Astrocyte (in vitro differentiated cells and primary cell): ENCODE data around the gene PPT1. TPM values are rescaled to one million over a fixed set of nuclear protein-coding genes. Genes with fewer than 3 reads are reported as not detected.
"Not testable (repeated sequence)": the region's sequence is repeated elsewhere in the genome, so short reads cannot be mapped to it uniquely, and the experiment has no call there.

Experiments
- DNase-seq: peaks from one replicate; pipeline ENCODE4 v3.0.0-alpha.2; 2010; ENCODE audit warnings: low read depth
- FAIRE-seq: peaks from 2 replicates; lab custom pipeline; 2011; peaks lifted over from hg19 to GRCh38; lab: Jason Lieb, UNC
- H2AFZ ChIP-seq: 2 replicates; pipeline ENCODE4 v1.6.0; 2012; ENCODE audit warnings: low read depth, low read length, inconsistent platforms
- H3K27ac ChIP-seq: 2 replicates; pipeline ENCODE4 v1.5.1; 2011; ENCODE audit warnings: low read depth, low read length, inconsistent platforms
- H3K27me3 ChIP-seq: 2 replicates; pipeline ENCODE4 v1.6.0; 2011; ENCODE audit warnings: low read length, inconsistent platforms; ENCODE audit not compliant: insufficient read depth
- H3K36me3 ChIP-seq: 2 replicates; pipeline ENCODE4 v1.5.1; 2011; ENCODE audit warnings: low read length, inconsistent platforms; ENCODE audit not compliant: insufficient read depth
- H3K4me1 ChIP-seq: 2 replicates; pipeline ENCODE4 v1.5.1; 2011; ENCODE audit warnings: low read length, inconsistent platforms; ENCODE audit not compliant: insufficient read depth
- H3K4me2 ChIP-seq: 2 replicates; pipeline ENCODE4 v1.6.0; 2012; ENCODE audit warnings: low read length, inconsistent platforms
- H3K4me3 ChIP-seq: 2 replicates; pipeline ENCODE4 v1.5.1; 2011; ENCODE audit warnings: low read depth, mild to moderate bottlenecking, low read length, inconsistent platforms; ENCODE audit not compliant: insufficient read depth
- H3K79me2 ChIP-seq: 2 replicates; pipeline ENCODE4 v1.6.0; 2012; ENCODE audit warnings: mild to moderate bottlenecking, low read length, inconsistent platforms; ENCODE audit not compliant: insufficient read depth
- H3K9ac ChIP-seq: 2 replicates; pipeline ENCODE4 v1.6.0; 2012; ENCODE audit warnings: mild to moderate bottlenecking, low read length, inconsistent platforms
- H3K9me3 ChIP-seq: 2 replicates; pipeline ENCODE4 v1.5.1; 2012; ENCODE audit warnings: low read depth, mild to moderate bottlenecking, low read length, inconsistent platforms; ENCODE audit not compliant: insufficient read depth
- H4K20me1 ChIP-seq: 2 replicates; pipeline ENCODE4 v1.6.0; 2012; ENCODE audit warnings: low read length, inconsistent platforms; ENCODE audit not compliant: insufficient read depth
- H3K27ac Mint-ChIP-seq: one replicate; pipeline ENCODE4 v1.8.0; 2021; ENCODE audit warnings: mild to moderate bottlenecking, mixed read lengths; ENCODE audit not compliant: unreplicated experiment
- H3K27me3 Mint-ChIP-seq: one replicate; pipeline ENCODE4 v1.8.0; 2021; ENCODE audit warnings: low read depth, mixed read lengths; ENCODE audit not compliant: unreplicated experiment
- H3K36me3 Mint-ChIP-seq: one replicate; pipeline ENCODE4 v1.8.0; 2021; ENCODE audit warnings: low read depth, mixed read lengths; ENCODE audit not compliant: unreplicated experiment
- H3K4me1 Mint-ChIP-seq: one replicate; pipeline ENCODE4 v1.8.0; 2021; ENCODE audit warnings: low read depth, mixed read lengths; ENCODE audit not compliant: unreplicated experiment
- H3K4me3 Mint-ChIP-seq: one replicate; pipeline ENCODE4 v1.8.0; 2021; ENCODE audit warnings: mild to moderate bottlenecking, moderate library complexity, mixed read lengths; ENCODE audit not compliant: unreplicated experiment
- H3K9me3 Mint-ChIP-seq: one replicate; pipeline ENCODE4 v1.8.0; 2021; ENCODE audit warnings: mild to moderate bottlenecking, mixed read lengths; ENCODE audit not compliant: unreplicated experiment
- CTCF ChIP-seq: IDR thresholded peaks from 2 replicates; pipeline ENCODE4 v1.5.1; 2011; ENCODE audit warnings: low read depth, mild to moderate bottlenecking, inconsistent platforms, low read length, moderate library complexity; ENCODE audit not compliant: insufficient read depth
- EZH2 ChIP-seq: IDR thresholded peaks from 2 replicates; pipeline ENCODE4 v1.6.1; 2012; ENCODE audit warnings: mild to moderate bottlenecking, low read length, inconsistent platforms; ENCODE audit not compliant: insufficient read depth
- total RNA-seq: library from RNA; stranded (reverse); gene quantifications from 2 replicates; pipeline ENCODE4 v1.2.1, GENCODE V29; 2021

PPT1 gene
- total RNA-seq, 1 donor from 2014 or later: 33.1 TPM

- Mint-ChIP-seq H3K36me3 (peaks cover 16% of the 10 kb centered on the region), H3K27me3 (no peaks in the 10 kb centered on the region), H3K27ac (peak overlapping the region; percentile 66), H3K4me1 (peaks cover 23% of the 10 kb centered on the region), H3K9me3 (no peaks in the 10 kb centered on the region), H3K4me3 (no peak overlapping the region)
- FAIRE-seq: no peak
- no peak for DNase-seq
- Histone ChIP-seq H3K9me3 (no peaks in the 10 kb centered on the region), H3K4me1 (no peaks in the 10 kb centered on the region), H3K79me2 (peaks cover 15% of the 10 kb centered on the region), H3K4me3 (no peak overlapping the region), H4K20me1 (peaks cover 7% of the 10 kb centered on the region), H3K27me3 (no peaks in the 10 kb centered on the region), H3K36me3 (peaks cover 26% of the 10 kb centered on the region), H3K27ac (peak overlapping the region; percentile 26), H3K9ac (no peak overlapping the region), H2AFZ (no peak overlapping the region), H3K4me2 (no peak overlapping the region)
- no peak for TF ChIP-seq EZH2
- TF ChIP-seq CTCF: no peak
Observed at GRCh38 chr1:40090652-40091355, 6.2 kb downstream of the PPT1 start.

GRCh38 chr1:40084750-40085149, 12.3 kb downstream of the PPT1 start:
- peaks cover 21% of the 10 kb centered on the region for H3K36me3 Mint-ChIP-seq

More at GRCh38 chr1:40084750-40085149, 12.3 kb downstream of the PPT1 start:
- H3K27me3 Mint-ChIP-seq, H3K9me3 ChIP-seq, H3K27ac ChIP-seq, H3K27me3 ChIP-seq, H3K4me1 Mint-ChIP-seq, H4K20me1 ChIP-seq, H3K4me1 ChIP-seq, FAIRE-seq, H3K9ac ChIP-seq, H3K9me3 Mint-ChIP-seq, H3K79me2 ChIP-seq, H3K4me3 Mint-ChIP-seq, H3K4me3 ChIP-seq: not testable (repeated sequence)
- peak overlapping the region; percentile 34 for H2AFZ ChIP-seq
- H3K27ac Mint-ChIP-seq: peak overlapping the region; percentile 34
- TF ChIP-seq CTCF: peak; percentile 61
- peak; percentile 29 for DNase-seq
- peaks cover 21% of the 10 kb centered on the region for H3K36me3 ChIP-seq
- peak overlapping the region; percentile 46 for H3K4me2 ChIP-seq
